IPS-NIHi7 (cell line): ENCODE measurements around the gene BEST3.

Source experiments
- DNase-seq: peaks from one replicate; pipeline ENCODE4 v3.0.0; 2012; ENCODE audit warnings: mixed read lengths; ENCODE audit errors: extremely low spot score

The BEST3 gene

DNA sequence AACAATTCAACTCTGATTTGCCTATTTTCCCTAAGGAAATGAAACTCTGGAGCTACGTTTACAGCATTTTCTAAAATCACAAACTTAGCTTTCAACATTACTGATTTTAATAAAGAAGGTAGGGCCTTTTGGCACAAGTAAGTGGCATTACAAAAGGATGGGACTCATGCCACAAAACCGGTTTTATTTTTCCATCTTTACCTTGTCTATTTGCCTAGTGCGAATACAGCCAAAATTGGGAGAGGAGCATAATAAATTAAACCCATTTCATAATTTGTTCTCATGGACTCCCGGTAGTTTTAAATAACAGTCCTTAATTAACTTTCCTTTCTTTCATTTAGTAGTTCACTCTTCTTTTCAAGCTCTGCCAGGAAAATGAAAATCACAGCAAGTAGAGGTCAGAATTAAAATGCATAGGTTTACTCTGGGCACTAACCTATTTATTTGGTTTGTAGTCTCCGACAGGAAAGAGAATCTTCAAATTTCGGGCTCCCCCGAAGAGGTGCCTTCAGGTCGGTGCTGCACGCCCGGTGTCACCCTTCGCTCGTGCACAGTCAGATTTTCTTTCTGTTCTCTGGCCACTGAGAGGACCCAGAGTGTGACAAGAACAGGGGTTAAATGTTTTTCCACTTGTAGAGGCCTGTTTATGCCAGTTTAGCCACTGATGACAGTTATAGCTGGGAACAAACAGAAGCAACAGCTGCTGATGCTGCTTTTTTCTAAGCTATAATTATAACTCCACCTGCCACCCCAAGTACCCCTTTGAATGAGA lies at the start of gene BEST3:
Gene BEST3, minus strand, starts transcription at position 535 of the 772 bp plus-strand sequence. CDS start 1,505 bp downstream, outside the sequence.
- DNase-seq = no peak

DNA sequence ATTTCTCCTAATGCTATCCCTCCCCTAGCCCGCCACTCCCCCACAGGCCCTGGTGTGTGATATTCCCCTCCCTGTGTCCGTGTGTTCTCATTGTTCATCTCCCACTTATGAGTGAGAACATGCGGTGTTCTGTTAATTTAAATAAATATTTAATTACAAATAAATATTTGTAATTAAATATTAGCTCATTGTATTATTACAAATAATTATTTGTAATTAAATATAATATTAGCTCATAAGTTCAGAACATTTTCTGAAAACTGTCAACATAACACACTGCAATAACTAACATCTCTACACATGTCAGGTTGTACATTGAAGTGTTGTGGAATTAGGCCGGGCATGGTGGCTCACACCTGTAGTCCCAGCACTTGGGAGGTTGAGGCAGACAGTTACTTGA lies 45.0 kb upstream of the BEST3 start:
- DNase-seq = no peak

DNA sequence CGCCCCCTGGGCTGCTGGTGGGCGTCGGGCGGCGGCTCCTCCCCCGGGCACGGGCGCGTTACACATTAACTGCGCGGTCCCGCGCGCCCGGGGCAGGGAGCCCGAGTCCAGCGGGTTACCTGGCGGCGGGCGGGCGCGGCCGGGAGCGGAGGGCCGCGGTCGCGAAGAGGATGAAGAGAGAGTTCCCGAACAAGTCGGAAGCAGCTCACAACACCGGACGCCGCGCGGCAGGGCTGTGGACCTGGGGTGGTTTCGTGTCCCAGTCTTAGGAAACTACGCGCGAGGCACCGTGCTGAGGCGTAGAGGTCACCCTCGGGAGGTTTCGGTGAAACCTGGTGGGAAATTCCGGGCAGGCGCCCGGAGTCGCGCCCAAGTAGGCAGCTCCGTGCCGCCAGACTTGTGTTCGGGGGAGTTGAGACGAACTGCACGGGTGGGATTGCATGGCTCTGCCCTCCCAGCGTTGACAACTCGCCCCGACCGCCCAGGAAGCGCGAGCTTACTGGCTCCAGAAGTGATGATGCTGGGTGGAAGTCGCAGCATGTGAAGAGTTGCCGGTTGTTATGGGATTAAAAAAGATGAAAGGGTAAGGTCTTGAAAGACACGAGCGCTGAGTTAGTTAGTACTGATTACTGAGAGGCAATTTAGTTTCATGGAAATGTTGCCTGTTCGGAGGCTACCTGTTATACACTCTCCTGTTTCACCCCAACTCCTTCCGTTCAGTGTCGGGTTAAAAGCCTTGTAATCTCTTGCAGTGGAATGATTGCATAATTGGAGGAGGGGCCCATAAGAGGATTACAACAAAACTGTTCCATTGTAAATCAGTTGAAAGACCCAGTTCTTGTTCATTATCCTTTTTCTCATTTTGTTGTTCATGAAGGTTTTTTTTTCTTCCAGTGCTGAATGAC lies 40.4 kb upstream of the BEST3 start:
- DNase-seq = peak; percentile 33

DNA sequence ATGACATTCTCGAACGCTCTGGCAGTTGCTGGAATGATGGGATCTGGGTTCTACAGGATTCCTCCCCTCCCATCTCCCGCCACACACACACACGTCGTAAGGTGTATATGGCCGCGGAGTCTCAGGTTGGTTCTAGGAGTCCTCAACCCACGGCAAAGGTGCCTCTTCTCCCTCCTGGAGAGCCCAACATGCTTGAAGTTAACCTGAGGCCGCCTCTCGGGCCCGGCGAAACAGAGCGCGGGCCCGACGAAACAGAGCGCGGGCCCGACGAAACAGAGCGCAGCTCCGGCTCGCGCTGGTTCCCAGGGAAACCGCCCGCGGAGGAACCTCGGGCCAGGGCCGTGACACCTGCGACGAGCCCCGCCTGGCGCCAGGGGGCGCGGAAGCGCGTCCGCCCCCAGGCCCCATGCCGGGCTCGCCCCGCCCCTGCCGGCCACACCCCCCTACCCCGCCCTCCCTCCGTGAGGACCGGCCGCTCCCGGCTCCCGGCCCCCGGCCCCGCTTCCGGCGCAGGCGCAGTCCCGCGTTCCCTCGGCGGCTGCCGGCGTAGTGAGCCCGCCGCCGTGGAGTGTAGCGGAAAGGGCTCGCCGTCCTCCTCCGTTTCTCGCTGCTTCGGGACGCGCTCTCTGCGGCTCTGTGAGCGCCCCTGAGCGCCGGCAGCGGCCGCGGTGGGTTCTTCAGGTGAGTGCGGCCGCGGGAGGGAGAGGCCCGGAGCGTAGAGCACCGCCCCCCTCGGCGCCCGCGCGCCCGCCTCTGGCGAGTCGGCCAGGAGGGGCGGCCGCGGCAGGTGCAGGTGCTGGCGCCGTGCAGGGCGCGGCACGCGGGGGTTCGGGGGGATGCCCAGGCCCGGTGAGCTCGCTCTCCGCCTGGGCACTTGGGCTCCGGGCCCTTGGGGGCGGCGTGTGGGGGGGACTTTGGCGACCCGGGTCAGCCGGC lies 39.5 kb upstream of the BEST3 start, which contains the start of gene RAB3IP:
Gene RAB3IP, plus strand, starts transcription at position 510 of the 936 bp plus-strand sequence. CDS start 16,549 bp downstream, outside the sequence.
- peak; percentile 98 for DNase-seq

DNA sequence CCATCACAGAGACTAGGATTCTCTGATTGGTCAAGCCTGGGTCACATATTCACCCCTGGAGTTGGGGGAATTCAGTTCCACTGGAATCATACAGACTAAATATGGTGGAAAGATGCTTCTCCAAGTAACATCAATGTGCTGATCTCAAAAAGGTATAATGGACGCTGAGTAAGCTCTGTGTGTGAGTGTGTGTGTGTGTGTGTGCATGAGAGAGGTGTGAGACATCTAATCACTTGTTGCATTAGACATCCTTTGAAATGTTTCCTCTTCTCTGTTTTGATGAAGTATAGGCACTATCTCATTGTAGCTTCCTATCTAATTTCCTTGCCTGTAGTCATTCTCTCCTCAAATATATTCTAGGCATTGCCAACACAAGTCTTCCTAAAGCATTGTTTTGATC lies 34.5 kb upstream of the BEST3 start:
- no peak for DNase-seq

DNA sequence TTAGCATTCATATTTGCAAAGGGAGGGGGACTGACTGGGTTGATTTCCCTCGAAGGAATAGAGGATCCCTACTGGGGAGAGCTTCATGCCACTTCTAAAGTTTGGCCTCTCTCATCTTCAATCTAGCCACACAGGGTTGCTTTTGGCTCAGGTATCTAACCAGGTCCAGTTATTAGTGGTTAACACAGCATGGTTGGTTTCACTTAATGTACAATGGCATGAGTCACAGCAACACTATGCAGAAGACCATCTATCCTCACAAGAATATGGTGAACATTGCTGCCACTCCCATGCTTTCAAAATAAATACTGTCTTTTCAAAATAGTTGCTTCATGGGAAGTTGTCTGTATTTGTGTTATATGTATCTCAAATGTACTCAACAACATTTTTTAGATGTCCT lies 33.0 kb upstream of the BEST3 start:
- no peak for DNase-seq

DNA sequence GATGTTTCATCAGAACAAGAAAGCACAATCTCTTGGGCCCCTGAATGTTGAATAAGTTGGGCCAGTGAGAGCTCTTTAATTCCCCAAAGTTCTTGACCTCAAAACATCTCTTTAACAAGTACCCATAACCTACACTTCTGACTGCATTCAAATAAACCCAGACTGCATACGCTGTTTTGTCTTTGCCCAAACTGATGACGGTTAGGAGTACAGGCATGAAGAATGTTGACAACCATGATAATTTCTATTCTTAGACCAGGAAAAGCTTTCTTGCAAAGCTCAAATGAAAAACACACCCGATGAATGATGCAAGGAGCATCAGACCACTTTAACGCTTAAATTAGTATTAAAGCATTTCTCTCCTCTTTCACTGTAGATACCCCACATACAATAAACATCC lies 27.8 kb upstream of the BEST3 start:
- no peak for DNase-seq

DNA sequence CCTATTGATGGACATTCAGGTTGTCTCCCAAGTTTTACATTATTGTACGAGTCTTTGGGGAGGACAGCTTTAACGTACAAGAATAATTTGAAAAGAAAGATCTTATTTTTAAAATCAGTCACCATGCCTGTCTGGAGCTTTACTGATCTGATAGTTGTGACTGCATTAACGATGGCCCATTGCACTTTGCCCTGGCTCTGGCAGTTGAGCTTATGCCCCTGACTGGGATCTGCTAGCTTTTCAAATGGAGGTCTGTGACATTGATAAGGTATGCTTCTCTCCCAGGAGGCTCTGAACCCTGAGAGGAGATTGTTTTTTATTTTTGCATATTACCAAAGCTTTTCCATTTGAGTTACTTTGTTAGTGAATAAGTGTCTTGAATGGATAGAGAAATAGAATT lies 21.6 kb upstream of the BEST3 start:
- DNase-seq = peak; percentile 15

DNA sequence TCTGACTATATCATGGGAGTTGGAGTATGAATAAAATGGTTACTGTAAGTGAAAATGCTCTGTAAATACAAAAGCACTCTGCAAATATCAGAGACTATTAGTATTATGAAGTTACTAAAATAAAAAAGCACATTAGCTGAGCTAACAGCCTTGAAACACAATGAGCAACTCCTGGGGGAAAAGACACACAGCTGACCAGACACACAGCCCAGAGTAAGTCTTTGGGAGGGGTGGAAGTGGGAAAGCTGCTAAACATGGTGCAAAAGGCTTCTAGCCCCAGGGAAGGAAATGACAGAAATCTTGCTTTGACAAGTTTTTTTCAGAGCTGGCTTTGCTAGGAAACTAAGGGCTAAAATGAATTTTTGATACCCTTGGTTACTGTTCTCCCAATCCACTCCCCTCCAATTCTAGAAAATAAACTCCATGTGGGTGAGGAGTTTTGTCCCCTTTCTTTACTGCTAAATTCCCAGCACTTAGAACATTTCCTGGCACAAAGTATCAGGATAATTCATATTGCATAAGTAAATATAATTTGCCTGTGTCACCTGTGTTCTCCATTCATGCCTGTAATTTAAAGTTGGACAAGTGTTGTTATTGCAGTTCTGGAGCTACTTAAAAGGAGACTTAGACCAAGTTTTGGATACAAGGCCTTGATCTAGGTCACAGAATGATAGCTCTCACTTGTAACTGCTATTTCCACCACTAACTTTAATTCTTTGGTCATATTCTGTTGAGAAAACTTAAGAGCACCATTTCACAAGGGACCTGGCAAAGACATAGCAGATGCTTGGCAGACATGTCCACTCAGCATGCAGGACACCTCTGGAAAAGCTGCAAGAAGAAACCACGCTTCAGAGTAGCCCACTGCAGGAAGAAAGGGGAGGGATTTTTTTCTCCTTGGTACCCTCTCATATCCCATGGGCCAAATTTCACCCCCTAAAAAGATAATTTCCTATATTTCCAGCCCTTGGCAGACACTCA lies 20.5 kb upstream of the BEST3 start:
- DNase-seq = no peak

DNA sequence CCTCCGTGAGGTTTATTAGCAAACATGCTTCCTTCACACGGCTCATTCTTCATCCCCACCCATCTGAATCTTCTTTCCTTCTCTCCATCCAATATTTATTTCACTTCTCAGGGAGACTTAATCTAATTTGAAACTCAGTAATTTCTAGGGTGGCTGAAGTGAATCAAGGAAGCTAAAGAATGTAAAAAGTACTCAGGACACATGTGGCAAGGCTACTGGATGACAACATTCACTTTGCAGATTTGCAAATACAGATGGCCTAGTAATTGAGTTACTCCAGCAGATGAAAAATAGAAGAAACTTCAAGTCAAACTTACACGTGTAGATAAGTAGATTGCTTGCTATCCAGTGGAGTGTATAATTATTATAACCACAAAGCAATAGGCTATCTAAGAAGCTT lies 15.4 kb upstream of the BEST3 start:
- DNase-seq = no peak

DNA sequence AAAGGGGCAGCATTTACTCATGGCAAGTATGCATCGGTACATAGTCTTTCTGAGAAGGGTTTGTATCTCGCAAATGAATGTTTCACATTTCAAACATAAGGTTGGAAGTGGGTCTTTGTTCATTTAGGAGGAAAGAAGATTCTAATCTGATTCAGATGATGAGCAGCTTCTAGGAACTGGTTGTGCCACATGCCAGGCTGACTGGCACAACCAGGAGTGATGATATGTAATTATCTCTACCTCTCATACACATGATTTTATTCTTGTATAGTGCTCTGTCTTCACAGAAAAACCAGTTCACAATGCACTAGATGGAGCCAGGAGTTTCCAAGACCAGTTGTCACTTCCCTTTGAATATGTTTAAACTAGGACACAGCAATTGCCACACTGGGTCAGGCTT lies 13.7 kb upstream of the BEST3 start:
- DNase-seq = no peak

DNA sequence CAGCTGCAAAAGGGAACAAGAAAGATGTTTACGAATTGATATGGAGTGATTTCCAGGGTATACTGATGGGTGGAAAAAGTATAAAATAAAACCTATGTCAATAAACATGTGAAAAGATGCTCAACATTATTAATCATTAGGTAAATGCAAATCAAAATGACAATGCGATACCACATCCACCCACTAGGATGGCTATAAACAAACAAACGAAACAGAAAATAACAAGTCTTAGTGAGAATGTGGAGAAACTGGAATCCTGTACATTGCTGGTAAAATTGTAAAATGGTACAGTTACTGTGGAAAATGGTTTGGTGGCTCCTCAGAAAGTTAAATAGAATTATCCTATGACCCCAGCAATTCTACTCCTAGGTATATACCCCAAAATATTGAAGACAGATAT lies 9.5 kb upstream of the BEST3 start:
- DNase-seq = no peak

DNA sequence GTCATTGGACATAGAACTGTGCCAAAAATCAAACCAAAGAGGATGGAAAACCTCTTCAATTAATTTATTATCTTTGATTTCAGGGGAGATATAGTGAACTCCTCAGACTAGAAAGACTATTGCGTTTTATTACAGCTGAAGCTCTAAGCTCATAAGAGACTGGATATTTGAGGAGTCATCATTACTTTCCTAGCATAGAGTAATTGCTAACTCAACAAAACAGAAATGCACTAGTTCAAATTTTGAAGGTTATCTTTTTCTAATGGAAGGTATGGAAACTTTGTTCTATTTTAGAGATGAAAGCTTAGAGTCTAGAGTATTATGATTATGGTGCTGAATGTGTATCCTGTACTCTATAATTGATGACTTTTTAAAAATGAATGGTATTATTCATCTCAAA lies 5.3 kb upstream of the BEST3 start:
- DNase-seq = no peak

DNA sequence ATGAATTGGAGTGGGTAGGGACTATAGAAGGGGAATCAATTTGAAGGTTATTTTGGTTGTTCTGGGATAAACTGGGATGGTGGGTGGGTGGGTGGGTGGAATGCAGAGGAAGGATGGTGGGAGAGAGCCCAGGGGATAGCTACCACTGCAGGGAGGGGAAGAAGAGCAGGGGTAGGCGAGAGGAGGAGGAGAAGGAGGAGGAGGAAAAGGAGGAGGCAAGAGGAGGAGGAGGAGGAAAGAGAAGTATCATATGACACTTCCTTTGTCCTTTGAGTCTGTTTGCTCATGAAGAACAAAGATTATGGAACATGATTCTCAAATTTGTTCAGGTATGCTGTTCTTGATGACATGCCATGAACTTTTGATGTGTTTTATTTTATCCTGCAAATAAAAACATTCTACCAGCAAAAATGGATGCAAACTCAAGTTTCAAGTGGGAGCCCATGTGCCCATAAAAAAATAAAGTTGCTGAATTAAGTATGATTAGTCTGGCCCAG lies 4.1 kb upstream of the BEST3 start:
- no peak for DNase-seq

DNA sequence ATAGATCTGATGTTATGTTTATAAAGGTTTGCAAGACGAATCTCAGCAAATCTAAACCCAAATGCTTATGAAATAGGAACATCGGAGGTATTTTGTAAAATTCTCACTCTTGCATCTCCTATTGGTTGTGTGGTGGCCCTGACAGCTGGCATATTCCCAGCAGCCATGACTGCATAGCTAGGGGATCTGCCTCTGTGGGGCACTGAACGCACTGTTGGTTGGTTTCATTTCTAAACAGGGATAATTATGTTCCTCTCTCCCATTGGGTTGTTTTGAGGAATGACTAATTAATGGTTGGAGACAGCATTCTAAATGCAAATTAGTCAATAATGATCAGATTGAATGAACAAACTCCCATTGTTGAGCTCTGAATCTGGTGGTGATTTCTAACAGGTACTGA lies 2.7 kb upstream of the BEST3 start:
- DNase-seq = no peak

DNA sequence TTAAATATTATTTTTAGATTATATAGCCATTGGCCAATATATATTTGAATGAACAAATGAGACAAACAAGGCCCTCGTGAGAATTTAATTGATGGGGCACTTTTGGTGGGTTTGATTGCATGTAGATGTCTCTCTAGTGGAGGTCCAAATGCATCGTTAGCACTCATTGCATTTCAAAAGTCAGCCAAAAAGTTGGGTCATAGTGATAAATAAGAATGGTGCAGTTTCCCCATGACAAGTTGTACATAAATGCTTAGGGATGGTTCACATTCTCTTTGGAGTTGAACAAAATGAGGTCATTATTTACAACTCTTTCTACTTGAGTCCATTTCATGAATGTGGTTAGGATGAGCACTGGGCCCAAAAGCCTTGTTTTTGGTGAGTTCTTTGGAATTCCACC lies 1.0 kb downstream of the BEST3 start:
- DNase-seq = no peak

DNA sequence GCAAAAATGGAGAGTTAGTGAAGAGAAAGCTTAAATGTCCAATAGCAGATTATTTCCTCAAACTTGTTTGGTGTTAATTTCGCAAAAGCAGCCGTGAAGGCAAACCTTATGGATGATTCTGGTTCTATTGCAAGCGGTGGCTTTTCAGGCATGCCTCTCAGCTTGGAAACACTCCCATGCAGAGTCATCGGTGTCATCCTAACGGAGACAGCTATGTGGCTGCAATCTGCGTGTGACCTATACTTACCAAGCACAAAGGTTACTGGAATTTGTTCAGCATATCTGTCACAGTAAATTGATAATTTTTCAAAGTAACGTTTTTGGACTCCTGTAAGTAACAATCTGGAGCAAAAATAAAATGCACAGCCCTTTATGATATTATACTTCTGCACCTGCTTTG lies 5.0 kb downstream of the BEST3 start:
- DNase-seq = no peak

DNA sequence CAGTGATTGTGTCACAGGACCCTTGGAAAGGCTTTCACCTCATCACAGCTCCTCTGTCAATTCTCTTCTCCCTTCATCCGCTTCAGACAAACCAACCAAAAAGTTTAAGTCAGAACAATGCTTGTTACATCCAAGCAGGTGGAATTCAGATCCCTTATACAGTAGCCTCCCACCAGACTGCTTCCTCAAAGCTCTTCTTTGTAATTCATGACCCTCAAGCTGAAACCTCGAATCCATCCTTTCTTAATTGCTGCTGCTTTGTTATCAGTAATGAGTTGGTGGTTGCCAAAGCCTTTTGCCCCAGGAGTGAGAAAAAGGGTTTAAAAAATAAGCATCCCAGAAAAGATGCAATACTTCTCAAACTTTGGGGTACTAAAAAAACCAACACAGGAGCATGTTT lies 9.5 kb downstream of the BEST3 start:
- peak; percentile 52 for DNase-seq

DNA sequence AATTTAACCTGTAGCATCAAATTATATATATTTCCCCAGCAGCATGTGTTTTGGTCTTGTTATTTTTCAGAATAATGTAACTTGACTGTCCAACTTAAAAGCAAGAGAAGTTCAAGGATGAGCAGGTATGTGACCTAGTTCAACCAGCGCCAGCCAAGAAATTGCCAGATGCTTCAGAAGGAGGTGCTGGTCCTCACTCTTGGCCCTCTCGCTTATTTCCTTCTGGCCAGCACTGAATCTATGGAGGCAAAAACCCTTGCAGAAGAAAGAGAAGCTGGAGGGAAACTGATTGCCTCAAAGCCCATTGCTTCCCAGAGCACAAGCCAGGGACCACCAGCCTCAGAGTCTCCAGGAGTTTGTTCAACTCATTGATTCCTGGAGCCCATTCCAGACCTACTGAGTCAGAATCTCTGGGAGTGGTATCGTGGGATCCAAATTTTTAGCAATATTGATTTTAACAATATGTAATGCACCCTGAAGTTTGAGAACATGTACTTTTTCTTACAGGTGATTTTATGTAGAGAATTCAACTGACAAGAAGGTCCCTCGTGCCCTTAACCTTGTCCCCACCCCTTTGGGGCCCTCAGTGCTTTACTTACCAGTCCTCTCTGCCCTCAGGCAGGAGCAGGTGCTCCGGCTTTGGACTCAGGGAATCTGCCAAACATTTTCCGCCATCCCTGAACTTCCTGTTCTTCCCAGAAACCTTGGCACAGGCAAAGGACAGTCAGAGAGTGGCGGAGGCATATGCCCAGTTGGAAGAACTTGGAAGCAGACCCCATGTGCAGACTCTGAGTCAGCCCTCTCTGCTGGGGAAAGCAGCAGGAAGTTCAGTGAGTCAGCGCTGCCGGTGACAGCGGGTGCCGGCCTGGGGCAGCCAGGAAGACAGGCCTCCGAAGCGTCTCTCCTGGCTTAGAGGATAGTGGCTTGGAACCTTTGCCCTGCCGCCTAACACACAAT lies 10.4 kb downstream of the BEST3 start:
- DNase-seq = peak; percentile 84
